NB4 (cell line): ENCODE measurements around the gene GABBR2.

ENCODE experiments used
- CTCF ChIP-seq: IDR thresholded peaks from one replicate; pipeline ENCODE4 v1.5.1; 2012; ENCODE audit warnings: low read depth, low read length
- MAX ChIP-seq: IDR thresholded peaks from 2 replicates; pipeline ENCODE4 v1.6.1; 2011; ENCODE audit warnings: low read depth, low read length
- MYC ChIP-seq: IDR thresholded peaks from 2 replicates; pipeline ENCODE4 v1.6.1; 2011; ENCODE audit warnings: low read depth, low read length
- POLR2A ChIP-seq: IDR thresholded peaks from 2 replicates; pipeline ENCODE4 v1.6.1; 2011; ENCODE audit warnings: mild to moderate bottlenecking; ENCODE audit not compliant: insufficient read length; ENCODE audit errors: extremely low read depth

DNA sequence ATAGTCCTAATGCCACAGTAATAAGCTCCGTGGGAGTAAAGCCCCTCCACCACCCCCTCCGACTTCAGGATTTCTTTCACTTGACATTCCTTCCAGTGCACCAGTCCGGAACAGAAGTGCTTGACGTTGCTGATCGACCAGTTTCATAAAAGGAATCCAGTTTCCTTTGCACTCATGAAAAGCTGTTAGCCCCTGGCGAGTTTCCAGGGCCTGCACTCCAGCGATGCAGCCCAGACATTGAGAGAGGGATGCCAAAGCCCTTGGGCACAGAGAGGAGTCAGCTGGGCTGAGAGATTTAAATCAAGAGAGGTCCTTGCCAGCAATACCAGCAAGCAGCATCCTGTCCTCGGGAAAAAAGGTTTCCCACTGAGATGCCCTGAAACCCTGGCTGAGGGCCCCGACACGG, 170.1 kb downstream of the GABBR2 start:
- no peak for TF ChIP-seq POLR2A
- no peak for TF ChIP-seq CTCF
- no peak for TF ChIP-seq MYC
- no peak for TF ChIP-seq MAX
